Measurements from ENCODE around the gene ATF6. TPM values are rescaled to one million over a fixed set of nuclear protein-coding genes. Genes with fewer than 3 reads are reported as not detected.

Gene ATF6
- total RNA-seq, 1 experiment from 2014 or later = 35.3 TPM

DNA sequence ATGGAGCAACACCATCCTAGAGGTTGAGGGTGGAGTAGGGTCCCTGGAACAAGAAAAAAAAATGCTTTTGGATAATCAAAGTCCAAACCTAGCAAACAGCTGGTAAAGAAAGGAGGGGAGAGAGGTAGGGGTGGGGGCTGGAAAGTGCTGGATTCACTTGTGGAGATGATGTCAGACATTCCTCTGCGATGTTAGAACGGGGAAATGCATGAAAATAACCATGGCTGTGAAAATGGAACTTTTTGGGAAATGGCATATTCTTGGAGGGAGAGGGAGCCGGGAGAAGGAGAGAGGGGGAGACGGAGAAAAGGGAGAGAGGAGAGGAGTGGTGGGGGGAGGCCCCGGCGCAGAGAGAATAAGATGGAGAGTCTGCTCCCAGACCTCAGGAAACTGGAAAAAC lies 203.9 kb downstream of the ATF6 start:
- peaks cover 5% of the 10 kb centered on the region for H3K36me3 Mint-ChIP-seq (ENCODE audit: insufficient read depth, unreplicated experiment)
- BruUV-seq (replicated peaks) = no TSS peak
- TF ChIP-seq, protein P1, sequence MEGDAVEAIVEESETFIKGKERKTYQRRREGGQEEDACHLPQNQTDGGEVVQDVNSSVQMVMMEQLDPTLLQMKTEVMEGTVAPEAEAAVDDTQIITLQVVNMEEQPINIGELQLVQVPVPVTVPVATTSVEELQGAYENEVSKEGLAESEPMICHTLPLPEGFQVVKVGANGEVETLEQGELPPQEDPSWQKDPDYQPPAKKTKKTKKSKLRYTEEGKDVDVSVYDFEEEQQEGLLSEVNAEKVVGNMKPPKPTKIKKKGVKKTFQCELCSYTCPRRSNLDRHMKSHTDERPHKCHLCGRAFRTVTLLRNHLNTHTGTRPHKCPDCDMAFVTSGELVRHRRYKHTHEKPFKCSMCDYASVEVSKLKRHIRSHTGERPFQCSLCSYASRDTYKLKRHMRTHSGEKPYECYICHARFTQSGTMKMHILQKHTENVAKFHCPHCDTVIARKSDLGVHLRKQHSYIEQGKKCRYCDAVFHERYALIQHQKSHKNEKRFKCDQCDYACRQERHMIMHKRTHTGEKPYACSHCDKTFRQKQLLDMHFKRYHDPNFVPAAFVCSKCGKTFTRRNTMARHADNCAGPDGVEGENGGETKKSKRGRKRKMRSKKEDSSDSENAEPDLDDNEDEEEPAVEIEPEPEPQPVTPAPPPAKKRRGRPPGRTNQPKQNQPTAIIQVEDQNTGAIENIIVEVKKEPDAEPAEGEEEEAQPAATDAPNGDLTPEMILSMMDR (IDR thresholded peaks at IDR 0.05; ENCODE audit: unreplicated experiment) = no peak
- no peaks in the 10 kb centered on the region for H3K4me1 Mint-ChIP-seq (ENCODE audit: low read depth, unreplicated experiment)
- no peak overlapping the region for H3K4me3 Mint-ChIP-seq (ENCODE audit: low read depth, unreplicated experiment)
- peaks cover 38% of the 10 kb centered on the region for H3K27me3 Mint-ChIP-seq (ENCODE audit: unreplicated experiment)
- intact Hi-C loops (cut with micrococcal nuclease; ENCODE audit: unreplicated experiment) = no loop called here
- CTCF ChIA-PET = no interaction called here
- H3K9me3 Mint-ChIP-seq (ENCODE audit: low read depth, unreplicated experiment) = no peaks in the 10 kb centered on the region
- H3K27ac Mint-ChIP-seq (ENCODE audit: unreplicated experiment) = no peak overlapping the region
- DNase-seq = no peak

DNA sequence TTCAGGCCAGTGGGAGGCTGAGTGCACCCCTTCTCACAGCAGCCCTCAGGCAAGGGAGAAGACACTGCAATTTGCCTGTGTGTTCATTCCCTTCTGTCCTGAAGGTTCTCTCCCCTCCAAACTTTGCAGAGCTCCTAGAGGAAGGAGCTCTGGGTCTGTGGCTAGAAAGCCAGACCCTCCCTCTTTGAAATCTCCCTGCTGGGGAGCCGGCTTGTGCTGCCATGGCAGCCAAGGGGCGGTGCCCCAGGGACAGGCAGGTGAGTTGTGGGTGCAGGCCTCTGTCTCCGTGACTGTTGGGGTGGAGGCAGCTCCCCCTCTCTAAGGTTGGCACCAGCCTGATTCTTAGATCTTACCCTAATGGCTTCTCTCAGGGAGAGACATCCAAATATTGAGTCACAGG lies 204.5 kb downstream of the ATF6 start:
- Mint-ChIP-seq H3K36me3 (ENCODE audit: insufficient read depth, unreplicated experiment) (peaks cover 5% of the 10 kb centered on the region), H3K4me3 (ENCODE audit: low read depth, unreplicated experiment) (no peak overlapping the region), H3K4me1 (ENCODE audit: low read depth, unreplicated experiment) (no peaks in the 10 kb centered on the region), H3K27me3 (ENCODE audit: unreplicated experiment) (peaks cover 44% of the 10 kb centered on the region), H3K9me3 (ENCODE audit: low read depth, unreplicated experiment) (no peaks in the 10 kb centered on the region), H3K27ac (ENCODE audit: unreplicated experiment) (no peak overlapping the region)
- BruUV-seq (replicated peaks) = no TSS peak
- intact Hi-C loops (cut with micrococcal nuclease; ENCODE audit: unreplicated experiment) = no loop called here
- no peak for DNase-seq
- TF ChIP-seq, protein P1 (IDR thresholded peaks at IDR 0.05; ENCODE audit: unreplicated experiment) = no peak
- CTCF ChIA-PET = no interaction called here

DNA sequence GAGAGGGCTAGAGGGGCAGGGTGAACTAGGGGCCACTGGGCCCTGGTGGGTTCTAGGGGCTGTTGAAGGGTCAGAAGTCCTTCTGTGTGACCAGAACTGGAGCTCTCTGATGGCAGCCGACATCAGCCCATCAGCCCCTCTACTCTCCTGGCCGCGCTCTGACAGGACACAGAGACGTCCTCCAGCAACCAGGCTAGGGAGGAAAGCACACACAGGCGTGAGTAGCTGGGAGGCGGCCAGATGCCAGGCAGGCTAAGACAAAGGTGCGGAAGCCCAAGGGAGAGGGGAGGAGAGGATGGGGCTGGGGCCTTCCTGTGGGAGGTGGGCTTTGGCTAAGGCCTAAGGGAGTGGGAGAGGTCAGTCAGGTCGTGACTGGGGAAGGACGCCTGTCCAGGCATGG lies 206.7 kb downstream of the ATF6 start:
- no peak overlapping the region for H3K27ac Mint-ChIP-seq (ENCODE audit: unreplicated experiment)

DNA sequence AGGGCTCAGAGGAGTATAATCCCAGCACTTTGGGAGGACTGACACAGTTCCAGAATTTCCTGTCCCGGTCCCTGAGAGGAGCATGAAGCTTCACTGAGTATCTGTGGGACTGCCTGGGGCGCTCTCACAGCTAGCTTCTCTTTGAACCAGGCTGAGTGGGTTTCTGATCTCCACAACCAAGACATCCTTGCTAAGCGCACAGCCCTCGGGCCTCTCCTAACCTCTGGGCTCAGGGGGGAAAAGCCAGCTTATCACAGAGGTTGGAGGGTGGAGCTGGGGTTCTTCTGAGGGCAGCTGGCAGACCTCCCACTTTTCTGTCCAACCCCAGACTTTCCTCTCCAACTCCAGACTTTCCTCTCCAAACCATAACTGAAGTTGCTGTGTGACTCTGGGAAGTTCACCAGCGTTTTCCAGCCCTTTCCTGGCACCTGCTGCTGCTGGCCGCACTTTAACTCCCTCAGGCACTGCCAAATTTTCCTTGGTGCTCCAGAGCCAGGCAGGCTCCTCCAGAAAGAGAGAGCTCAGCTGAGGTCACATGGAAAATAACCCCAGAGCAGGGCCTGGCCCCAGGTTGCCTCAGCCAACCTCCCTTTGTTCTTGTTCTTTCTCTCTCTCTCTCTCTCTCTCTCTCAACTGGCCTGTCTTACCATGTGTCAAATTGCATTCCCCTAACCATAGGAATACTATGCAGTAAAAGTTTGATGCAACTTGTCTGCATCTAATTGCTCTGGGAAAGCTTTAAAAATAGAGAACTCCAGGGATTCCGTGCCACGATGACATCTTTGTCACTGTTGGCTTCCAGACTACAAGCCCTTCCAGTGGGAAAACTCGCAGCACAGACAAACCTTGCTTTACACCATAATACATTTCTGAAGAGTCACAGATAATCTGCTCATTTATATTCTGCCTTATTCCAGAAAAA lies 208.1 kb downstream of the ATF6 start:
- no peaks in the 10 kb centered on the region for H3K4me1 Mint-ChIP-seq (ENCODE audit: low read depth, unreplicated experiment)
- no TSS peak for BruUV-seq (replicated peaks)
- H3K36me3 Mint-ChIP-seq (ENCODE audit: insufficient read depth, unreplicated experiment) = peaks cover 5% of the 10 kb centered on the region
- TF ChIP-seq, protein P1 (IDR thresholded peaks at IDR 0.05; ENCODE audit: unreplicated experiment) = no peak
- H3K4me3 Mint-ChIP-seq (ENCODE audit: low read depth, unreplicated experiment) = no peak overlapping the region
- DNase-seq = no peak
- H3K27me3 Mint-ChIP-seq (ENCODE audit: unreplicated experiment) = peaks cover 57% of the 10 kb centered on the region
- intact Hi-C loops (cut with micrococcal nuclease; ENCODE audit: unreplicated experiment) = no loop called here
- CTCF ChIA-PET = no interaction called here
- H3K27ac Mint-ChIP-seq (ENCODE audit: unreplicated experiment) = no peak overlapping the region
- no peaks in the 10 kb centered on the region for H3K9me3 Mint-ChIP-seq (ENCODE audit: low read depth, unreplicated experiment)

More for the DNA sequence above, 206.7 kb downstream of the ATF6 start:
- Mint-ChIP-seq H3K27me3 (ENCODE audit: unreplicated experiment) (peaks cover 54% of the 10 kb centered on the region), H3K9me3 (ENCODE audit: low read depth, unreplicated experiment) (no peaks in the 10 kb centered on the region), H3K4me3 (ENCODE audit: low read depth, unreplicated experiment) (no peak overlapping the region), H3K4me1 (ENCODE audit: low read depth, unreplicated experiment) (no peaks in the 10 kb centered on the region), H3K36me3 (ENCODE audit: insufficient read depth, unreplicated experiment) (peaks cover 5% of the 10 kb centered on the region)
- CTCF ChIA-PET = no interaction called here
- DNase-seq = no peak
- TF ChIP-seq, protein P1 (IDR thresholded peaks at IDR 0.05; ENCODE audit: unreplicated experiment) = no peak
- BruUV-seq (replicated peaks) = no TSS peak
- intact Hi-C loops (cut with micrococcal nuclease; ENCODE audit: unreplicated experiment) = no loop called here

Data from Calu3 (cell line).